Neural cell (in vitro differentiated cells): ENCODE measurements around the gene STRIP1. TPM values are rescaled to one million over a fixed set of nuclear protein-coding genes. Genes with fewer than 3 reads are reported as not detected.

Source experiments
- H2AFZ ChIP-seq: fragments of 200-600, 300-800 bp; sonication (generic), shearing (Covaris generic); 2 replicates; pipeline ENCODE4 v1.6.0; 2014; ENCODE audit warnings: low read depth, mild to moderate bottlenecking, antibody characterized with exemption, low read length, moderate library complexity
- H3F3A ChIP-seq: fragments of 200-600 bp; shearing (Covaris generic); 2 replicates; pipeline ENCODE4 v1.6.1; 2016; ENCODE audit warnings: mild to moderate bottlenecking, moderate library complexity, mixed read lengths, antibody characterized with exemption, low read length; ENCODE audit not compliant: insufficient read depth, poor library complexity, severe bottlenecking
- H3K27ac ChIP-seq: fragments of 200-600, 300-800 bp; sonication (generic), shearing (Covaris generic); 2 replicates; pipeline ENCODE4 v1.5.1; 2014; ENCODE audit warnings: mild to moderate bottlenecking, low read length, moderate library complexity
- H3K27me3 ChIP-seq: fragments of 300-800, 200-600 bp; sonication (generic), shearing (Covaris generic); 2 replicates; pipeline ENCODE4 v1.6.0; 2014; ENCODE audit warnings: mild to moderate bottlenecking, low read depth, low read length, moderate library complexity; ENCODE audit not compliant: insufficient read depth
- H3K36me3 ChIP-seq: fragments of 300-800, 200-600 bp; sonication (generic), shearing (Covaris generic); 2 replicates; pipeline ENCODE4 v1.5.1; 2014; ENCODE audit warnings: mild to moderate bottlenecking, antibody characterized with exemption, low read length, moderate library complexity; ENCODE audit not compliant: insufficient read depth
- H3K4me2 ChIP-seq: fragments of 300-800, 200-600 bp; sonication (generic), shearing (Covaris generic); 2 replicates; pipeline ENCODE4 v1.6.0; 2014; ENCODE audit warnings: mild to moderate bottlenecking, low read length
- H3K4me3 ChIP-seq: fragments of 300-800, 200-600 bp; sonication (generic), shearing (Covaris generic); 2 replicates; pipeline ENCODE4 v1.5.1; 2014; ENCODE audit warnings: mild to moderate bottlenecking, low read length, moderate library complexity
- H3K79me2 ChIP-seq: fragments of 200-600 bp; shearing (Covaris generic); replicated peaks from 2 replicates; pipeline ENCODE4 v1.6.0; 2014; ENCODE audit warnings: mild to moderate bottlenecking, low read length, moderate library complexity; ENCODE audit not compliant: insufficient read depth
- H3K9ac ChIP-seq: fragments of 300-800, 200-600 bp; sonication (generic), shearing (Covaris generic); 2 replicates; pipeline ENCODE4 v1.6.1; 2016; ENCODE audit warnings: mild to moderate bottlenecking, low read length, mixed read lengths
- H3K9me2 ChIP-seq: fragments of 200-600 bp; shearing (Covaris generic); 2 replicates; pipeline ENCODE4 v1.6.1; 2016; ENCODE audit warnings: mild to moderate bottlenecking, low read length, mixed read lengths; ENCODE audit not compliant: insufficient read depth
- H3K9me3 ChIP-seq: fragments of 200-600, 300-800 bp; sonication (generic), shearing (Covaris generic); 2 replicates; pipeline ENCODE4 v1.6.1; 2016; ENCODE audit warnings: mild to moderate bottlenecking, mixed run types, low read length, moderate library complexity, mixed read lengths
- H4K20me1 ChIP-seq: fragments of 200-600 bp; shearing (Covaris generic); 2 replicates; pipeline ENCODE4 v1.6.1; 2016; ENCODE audit warnings: mild to moderate bottlenecking, mixed run types; ENCODE audit not compliant: insufficient read depth
- CTCF ChIP-seq: fragments of 450-650 bp; IDR thresholded peaks from 2 replicates; pipeline ENCODE4 v1.5.1; 2014; ENCODE audit warnings: antibody characterized with exemption, mild to moderate bottlenecking, moderate library complexity; ENCODE audit not compliant: poor library complexity, severe bottlenecking
- EP300 ChIP-seq: fragments of 450-650 bp; conservative IDR thresholded peaks from 2 replicates; pipeline ENCODE4 v1.6.1; 2014; ENCODE audit warnings: antibody characterized with exemption, mild to moderate bottlenecking, moderate library complexity; ENCODE audit not compliant: poor library complexity, severe bottlenecking
- EZH2 ChIP-seq: fragments of 200-600, 300-800 bp; shearing (Covaris generic), sonication (generic); IDR thresholded peaks from 2 replicates; pipeline ENCODE4 v1.6.1; 2014; ENCODE audit warnings: antibody characterized with exemption, low read length, borderline replicate concordance, mild to moderate bottlenecking; ENCODE audit not compliant: insufficient read depth, poor library complexity, severe bottlenecking
- MXI1 ChIP-seq: fragments of 450-650 bp; conservative IDR thresholded peaks from 2 replicates; pipeline ENCODE4 v1.6.1; 2014; ENCODE audit warnings: antibody characterized with exemption, mild to moderate bottlenecking; ENCODE audit not compliant: poor library complexity, severe bottlenecking
- POLR2AphosphoS5 ChIP-seq: IDR thresholded peaks from 2 replicates; pipeline ENCODE4 v1.6.1; 2012
- RAD21 ChIP-seq: fragments of 450-650 bp; conservative IDR thresholded peaks from 2 replicates; pipeline ENCODE4 v1.6.1; 2014; ENCODE audit warnings: antibody characterized with exemption, mild to moderate bottlenecking, moderate library complexity
- REST ChIP-seq: IDR thresholded peaks from 2 replicates; pipeline ENCODE4 v1.6.1; 2012; ENCODE audit warnings: borderline replicate concordance
- SMC3 ChIP-seq: fragments of 450-650 bp; conservative IDR thresholded peaks from 2 replicates; pipeline ENCODE4 v1.6.1; 2014; ENCODE audit warnings: antibody characterized with exemption, mild to moderate bottlenecking, moderate library complexity; ENCODE audit not compliant: poor library complexity
- TAF1 ChIP-seq: IDR thresholded peaks from 2 replicates; pipeline ENCODE4 v1.6.1; 2012; ENCODE audit warnings: low read depth
- polyA plus RNA-seq: library from polyadenylated mRNA; depleted of rRNA; stranded (reverse); fragments of >200 nt; gene quantifications from 2 replicates; pipeline ENCODE4 v1.2.3, GENCODE V29; 2014

The STRIP1 gene
- polyA plus RNA-seq, 1 donor from 2014 or later: 178 TPM

- Histone ChIP-seq H3K9me3 (no peaks in the 10 kb centered on the region), H4K20me1 (no peaks in the 10 kb centered on the region), H3K9me2 (no peaks in the 10 kb centered on the region), H2AFZ (no peak overlapping the region), H3K9ac (no peak overlapping the region), H3K4me3 (no peak overlapping the region), H3K27me3 (peaks cover 83% of the 10 kb centered on the region), H3K79me2 (no peaks in the 10 kb centered on the region), H3K27ac (no peak overlapping the region), H3K4me2 (no peak overlapping the region), H3K36me3 (no peaks in the 10 kb centered on the region), H3F3A (no peaks in the 10 kb centered on the region)
- TF ChIP-seq EP300: no peak
- peak; percentile 84 for TF ChIP-seq EZH2
- TF ChIP-seq RAD21: no peak
- TF ChIP-seq POLR2AphosphoS5: peak; percentile 97
- TF ChIP-seq MXI1: no peak
- no peak for TF ChIP-seq REST
- no peak for TF ChIP-seq TAF1
- TF ChIP-seq SMC3: no peak
- peak; percentile 26 for TF ChIP-seq CTCF
Observed at GRCh38 chr1:110068646-110069403, 34.4 kb downstream of the STRIP1 start.

GRCh38 chr1:110069404-110070281 lies 35.2 kb downstream of the STRIP1 start:
- Histone ChIP-seq H3K4me3 (no peak overlapping the region), H3K27me3 (peaks cover 91% of the 10 kb centered on the region), H3F3A (no peaks in the 10 kb centered on the region), H3K9ac (no peak overlapping the region), H3K36me3 (no peaks in the 10 kb centered on the region), H4K20me1 (no peaks in the 10 kb centered on the region), H3K4me2 (no peak overlapping the region), H3K79me2 (no peaks in the 10 kb centered on the region), H3K27ac (no peak overlapping the region), H2AFZ (no peak overlapping the region), H3K9me2 (no peaks in the 10 kb centered on the region), H3K9me3 (no peaks in the 10 kb centered on the region)
- TF ChIP-seq RAD21 (no peak), EZH2 (peak; percentile 55)
